Neural progenitor cell (in vitro differentiated cells): ENCODE results near the gene AKAP9.

ENCODE experiments used
- CTCF ChIP-seq: fragments of 200-600 bp; sonication (generic); IDR thresholded peaks from 2 replicates; pipeline ENCODE4 v1.5.1; 2017; ENCODE audit warnings: antibody characterized with exemption, mild to moderate bottlenecking
- EZH2 ChIP-seq: fragments of 200-600 bp; sonication (generic); IDR thresholded peaks from 2 replicates; pipeline ENCODE4 v1.6.1; 2017; ENCODE audit warnings: antibody characterized with exemption, mild to moderate bottlenecking, moderate library complexity

- no peak for TF ChIP-seq CTCF
- no peak for TF ChIP-seq EZH2
These were observed 48.5 kb upstream of the AKAP9 start for GRCh38 chr7:91892099-91892705.
